Adrenal gland (tissue), 12 donors: ENCODE results near the gene GPR152. TPM values are rescaled to one million over a fixed set of nuclear protein-coding genes. Genes with fewer than 3 reads are reported as not detected.

Experiments
- DNase-seq, 7 donors: peaks; one replicate each; pipeline ENCODE4 v3.0.0-alpha.2; 2019 to 2020
- H3K27ac ChIP-seq, 5 donors: fragments of 200-600 bp; sonication (generic) in 4 of 5; 1 replicate in 3 of 5; 2 replicates in 2 of 5; pipeline versions ENCODE4 v1.5.1 to v1.8.0; 2016 to 2020; ENCODE audit warnings: mild to moderate bottlenecking in 1 of 5
- H3K27me3 ChIP-seq: fragments of 200-600 bp; 2 replicates; pipeline ENCODE4 v1.8.0; 2021
- H3K36me3 ChIP-seq, 2 donors: fragments of 200-600 bp; replicated peaks in 1 of 2; 1 replicate in 1 of 2; 2 replicates in 1 of 2; pipeline versions ENCODE4 v1.5.1 to v1.8.0; 2018 to 2022
- H3K4me1 ChIP-seq, 2 donors: fragments of 200-600 bp; replicated peaks in 1 of 2; 1 replicate in 1 of 2; 2 replicates in 1 of 2; pipeline versions ENCODE4 v1.5.1 to v1.8.0; 2018 to 2021
- H3K4me3 ChIP-seq, 4 donors: fragments of 200-600 bp; sonication (generic) in 3 of 4; one replicate each; pipeline ENCODE4 v1.5.1; 2016 to 2018
- H3K9me3 ChIP-seq, 3 donors: fragments of 200-600 bp; sonication (generic) in 1 of 3; replicated peaks in 1 of 3; 1 replicate in 2 of 3; 2 replicates in 1 of 3; pipeline versions ENCODE4 v1.5.1 to v1.8.0; 2016 to 2021
- CTCF ChIP-seq, 6 experiments: fragments of 450-650 bp in 4 of 6; fragments of 200-600 bp in 2 of 6; sonication (generic) in 1 of 6; IDR thresholded peaks; 1 replicate in 5 of 6; 2 replicates in 1 of 6; pipeline versions ENCODE4 v1.5.1 to v1.8.0; 2016 to 2021; ENCODE audit warnings: antibody characterized with exemption in 6 of 6, mild to moderate bottlenecking in 2 of 6, moderate library complexity in 1 of 6
- POLR2A ChIP-seq, 2 donors: fragments of 450-650 bp; IDR thresholded peaks; one replicate each; pipeline ENCODE4 v1.6.1; 2017; ENCODE audit warnings: antibody characterized with exemption in 2 of 2, mild to moderate bottlenecking in 2 of 2, moderate library complexity in 1 of 2
- WGBS, 4 donors: extraction: QIAGEN DNeasy Blood & Tissue Kit in 2 of 4; methylation state at CpG; one replicate each; pipeline versions ENCODE4 v1.1.5 to v1.1.7; 2013 to 2017; 5-methylcytosine and 5-hydroxymethylcytosine counted together
- intact Hi-C, 2 donors: fragments of 100-400 bp; cut with DNase I; formaldehyde crosslinking; loops; one replicate each; pipeline versions ENCODE4 v1.14.1 to v1.15.0; 2022 to 2023
- polyA plus RNA-seq, 3 donors: library from polyadenylated mRNA; stranded (reverse); fragments of 200-250 nt in 2 of 3; fragments of 350-450 nt in 1 of 3; fragmentation: Illumina TruSeq in 1 of 3; extraction: RNeasy Lipid Tissue Mini Kit (QIAGEN cat#74804) in 1 of 3; gene quantifications; one replicate each; pipeline ENCODE4 v1.2.3, GENCODE V29; 2013 to 2014
- total RNA-seq, 9 donors: library from RNA; depleted of rRNA in 4 of 9; stranded (reverse); fragments of >200 nt in 4 of 9; fragments of 120-200 nt in 1 of 9; fragmentation: NEBNext Ultra II Directional in 1 of 9; extraction: Animal tissue kit (Norgen Biotek cat#: 25700) in 1 of 9; gene quantifications; one replicate each; pipeline versions ENCODE4 v1.1.0 to v1.2.4, GENCODE V29; 2013 to 2023
- donor health status: healthy with polysubstance abuse.
- donor health status: Bipolar disorder and iron deficiency.
- donor health status: DM: yes; HTN: yes; CAD: no.
- donor health status: DM: no; HTN: no; CAD: no.
- donor health status: DM: no; HTN: no; CAD: no.
- donor health status: DM: yes; HTN: yes; CAD: no.

The GPR152 gene
- total and polyA plus RNA-seq, 12 donors = 0.18 TPM; not detected in 11

GRCh38 chr11:67418476-67419281 is 33.9 kb downstream of the GPR152 start:
- H3K27ac ChIP-seq = no peak overlapping the region
- peaks cover 3% of the 10 kb centered on the region for H3K27me3 ChIP-seq
- peaks cover 10 to 12% of the 10 kb centered on the region in 2 donors for H3K4me1 ChIP-seq
- DNase-seq = no peak
- H3K9me3 ChIP-seq = no peaks in the 10 kb centered on the region
- no peak overlapping the region for H3K4me3 ChIP-seq
- WGBS, 4 donors = 78 to 88% (median 82%) methylated on average over 12 to 26 of the region's 26 CpGs
- intact Hi-C loops = no loop called here
- TF ChIP-seq CTCF (IDR thresholded peaks at IDR 0.05) (no peak), POLR2A (IDR thresholded peaks at IDR 0.05) (no peak)
- no peaks in the 10 kb centered on the region for H3K36me3 ChIP-seq

- intact Hi-C loops = no loop called here
- H3K36me3 ChIP-seq = no peaks in the 10 kb centered on the region
- peaks cover 13% of the 10 kb centered on the region for H3K27me3 ChIP-seq
- H3K4me1 ChIP-seq = peaks cover 10 to 16% of the 10 kb centered on the region in 2 donors
- TF ChIP-seq POLR2A (IDR thresholded peaks at IDR 0.05) = no peak
- TF ChIP-seq CTCF (IDR thresholded peaks at IDR 0.05) = no peak
- H3K9me3 ChIP-seq = no peaks in the 10 kb centered on the region
- no peak overlapping the region for H3K4me3 ChIP-seq
- DNase-seq = no peak
- no peak overlapping the region for H3K27ac ChIP-seq
- WGBS, 4 donors = 89 to 97% (median 89%) methylated on average over 7 to 12 of the region's 12 CpGs; no CpG with 5 or more reads in 1 of the 4 donors
Observed at GRCh38 chr11:67417425-67417824, 35.1 kb downstream of the GPR152 start.

GRCh38 chr11:67416416-67417335 is 35.9 kb downstream of the GPR152 start:
- Histone ChIP-seq H3K27ac (no peak overlapping the region), H3K4me3 (no peak overlapping the region), H3K36me3 (no peaks in the 10 kb centered on the region), H3K4me1 (peaks cover 10 to 16% of the 10 kb centered on the region in 2 donors), H3K27me3 (peaks cover 14% of the 10 kb centered on the region), H3K9me3 (no peaks in the 10 kb centered on the region)
- intact Hi-C loops = no loop called here
- DNase-seq = no peak
- TF ChIP-seq POLR2A (IDR thresholded peaks at IDR 0.05) = no peak
- TF ChIP-seq CTCF (IDR thresholded peaks at IDR 0.05) = no peak
- WGBS, 4 donors = 64 to 80% (median 71%) methylated on average over 14 to 21 of the region's 21 CpGs
